Measurements from ENCODE around the gene RRAGD. TPM values are rescaled to one million over a fixed set of nuclear protein-coding genes. Genes with fewer than 3 reads are reported as not detected.

Gene RRAGD, protein sequence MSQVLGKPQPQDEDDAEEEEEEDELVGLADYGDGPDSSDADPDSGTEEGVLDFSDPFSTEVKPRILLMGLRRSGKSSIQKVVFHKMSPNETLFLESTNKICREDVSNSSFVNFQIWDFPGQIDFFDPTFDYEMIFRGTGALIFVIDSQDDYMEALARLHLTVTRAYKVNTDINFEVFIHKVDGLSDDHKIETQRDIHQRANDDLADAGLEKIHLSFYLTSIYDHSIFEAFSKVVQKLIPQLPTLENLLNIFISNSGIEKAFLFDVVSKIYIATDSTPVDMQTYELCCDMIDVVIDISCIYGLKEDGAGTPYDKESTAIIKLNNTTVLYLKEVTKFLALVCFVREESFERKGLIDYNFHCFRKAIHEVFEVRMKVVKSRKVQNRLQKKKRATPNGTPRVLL
- total RNA-seq, result 3.8 and 3.9 TPM in 2 replicates

DNA sequence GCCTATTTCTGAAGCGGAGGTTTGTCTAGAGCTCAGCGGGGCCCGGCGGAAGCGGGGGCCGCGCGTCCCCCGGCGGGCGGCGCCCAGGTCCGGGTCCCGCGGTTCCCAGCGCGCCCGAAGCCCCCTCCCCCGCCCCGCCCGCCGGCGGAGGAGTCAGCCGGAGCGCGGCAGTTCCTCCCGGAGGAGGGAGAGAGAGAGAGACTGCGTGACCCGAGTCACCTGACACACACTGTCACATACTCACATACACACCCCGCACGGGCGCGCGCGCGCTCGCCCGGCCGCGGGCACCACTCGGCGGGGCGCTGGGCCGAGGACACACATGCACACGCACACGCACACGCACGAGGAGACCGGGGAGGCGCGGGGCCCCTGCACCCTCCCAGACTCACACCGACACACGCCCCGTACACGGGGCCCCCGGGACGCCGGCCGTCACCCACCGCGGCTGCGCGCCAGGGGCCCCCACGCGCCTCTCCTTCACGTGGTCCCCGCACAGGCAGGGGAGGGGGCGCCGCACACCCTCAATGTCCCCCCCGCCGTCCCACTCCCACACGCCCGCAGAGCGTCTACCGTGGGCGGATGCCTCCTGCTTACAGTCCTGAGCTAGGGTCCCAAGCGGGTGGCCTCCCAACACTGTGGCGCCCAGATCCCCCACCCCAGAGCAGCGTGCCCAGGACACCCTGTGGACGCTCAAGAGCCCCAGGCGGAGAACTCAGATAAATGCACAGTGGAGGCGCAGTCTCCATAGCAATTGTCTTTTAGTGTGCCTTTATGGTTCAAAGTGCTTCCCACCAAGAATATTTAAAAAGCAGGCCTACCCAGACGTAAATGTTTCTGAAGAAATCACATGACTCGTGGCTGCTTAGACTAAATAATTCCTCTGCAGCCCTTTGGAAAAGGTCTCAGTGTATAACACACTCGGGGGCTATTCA is at the start of gene RRAGD:
RRAGD (minus strand) TSS at position 203 of the 935 bp plus-strand sequence. CDS start 280 bp downstream, outside the sequence.

DNA sequence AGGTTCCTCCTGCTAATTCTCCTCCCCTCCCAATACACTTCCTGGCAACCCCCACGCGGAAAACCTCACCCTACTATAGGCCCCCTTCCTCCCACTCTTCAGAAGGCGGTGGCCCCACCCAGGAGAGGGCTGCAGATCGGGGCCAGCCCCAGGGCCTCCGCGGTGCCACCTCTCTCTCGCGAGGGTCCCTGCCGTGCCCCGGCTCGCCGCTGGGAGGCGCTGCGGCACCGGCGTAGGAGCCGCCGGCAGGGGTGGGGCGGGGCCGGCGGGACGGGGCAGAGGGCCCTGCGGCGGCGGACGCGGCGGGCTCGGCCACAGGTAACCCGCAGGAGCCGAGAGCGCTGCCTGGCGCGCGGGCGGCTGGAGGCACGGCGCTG is 20.8 kb upstream of the RRAGD start, which contains the start of gene ANKRD6:
ANKRD6 (plus strand) TSS at position 278 of the 377 bp plus-strand sequence. CDS start 133,825 bp downstream, outside the sequence.

DNA sequence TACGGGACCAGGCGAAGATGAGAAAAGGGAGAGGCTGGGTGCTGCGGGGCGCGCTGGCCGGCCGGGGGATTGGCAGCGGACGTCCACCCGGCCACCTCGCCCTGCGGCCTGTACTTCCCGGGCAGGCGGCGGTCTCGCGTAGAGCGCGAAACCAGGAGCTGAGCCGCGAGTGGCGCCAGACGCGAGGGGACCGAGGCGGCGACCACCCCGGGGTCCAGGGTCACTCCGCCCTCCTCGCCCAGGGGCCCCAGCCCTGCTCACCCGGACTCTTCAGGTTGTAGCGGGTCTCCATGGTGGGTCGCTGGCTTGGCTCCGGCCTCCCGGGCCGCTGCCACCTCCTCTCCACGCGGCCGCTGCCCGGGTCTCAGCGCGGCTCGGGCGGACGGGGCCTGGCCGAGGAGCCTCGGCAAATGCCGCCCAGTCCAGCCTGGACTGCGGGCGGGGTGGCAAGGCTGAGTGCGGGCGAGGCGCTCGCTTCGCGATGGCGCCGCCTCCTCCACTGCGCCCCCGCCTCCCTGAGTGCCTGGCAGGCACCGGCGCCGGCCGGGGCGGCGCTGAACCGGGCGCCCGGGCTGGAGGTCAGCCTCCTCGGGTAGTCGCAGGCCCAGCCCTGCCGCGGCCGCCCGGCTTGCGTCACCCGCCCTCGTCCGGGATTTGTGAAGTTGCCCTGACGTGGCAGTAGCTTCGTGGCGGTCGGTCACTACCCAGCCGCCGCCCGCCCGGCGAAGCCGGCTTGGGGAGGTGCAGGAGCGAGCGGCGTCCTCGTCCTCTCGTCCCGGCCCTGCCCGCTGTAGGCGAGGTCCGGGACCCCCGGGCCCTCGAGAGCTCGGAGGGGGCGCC is 59.6 kb downstream of the RRAGD start, which contains the start of gene UBE2J1:
UBE2J1 (minus strand) TSS at position 445 of the 840 bp plus-strand sequence; CDS start at position 292, 153 bp downstream.

DNA sequence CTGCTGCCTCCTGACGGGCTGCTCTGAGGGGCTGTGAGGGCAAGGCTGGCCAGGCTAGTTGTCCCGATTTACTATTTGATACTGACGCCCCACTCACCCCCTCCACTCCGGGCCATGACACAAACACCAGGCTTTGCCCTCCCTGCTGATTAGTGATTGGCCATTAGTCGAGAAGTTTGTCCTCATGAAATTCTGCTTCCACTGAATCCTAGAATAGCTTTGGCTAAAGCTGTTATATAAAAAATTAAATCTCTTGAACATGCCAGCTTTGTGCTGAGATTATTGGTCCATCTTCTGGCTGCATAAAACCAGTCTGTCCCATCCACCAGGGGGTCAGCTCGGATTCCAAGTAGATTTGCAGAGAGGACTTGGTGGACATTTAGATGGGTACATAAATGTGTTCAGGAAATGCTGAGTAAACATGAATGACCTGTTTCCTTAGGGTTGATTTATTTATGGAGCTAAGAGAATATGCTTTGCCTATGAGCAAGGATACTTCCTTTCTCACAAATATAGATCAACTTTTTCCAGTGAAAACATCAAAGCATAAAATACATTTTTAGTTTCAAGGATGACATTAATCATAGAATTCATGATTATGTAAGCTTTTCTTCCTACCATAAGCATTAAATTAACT is 96.7 kb downstream of the RRAGD start, which contains the start of gene GABRR2:
GABRR2 (minus strand) TSS at position 51 of the 637 bp plus-strand sequence. CDS start 134 bp downstream, outside the sequence.

Other genes with a start within 250 kb of the RRAGD start
- not detected in 2 replicates for gene GABRR1, start 194.9 kb downstream of the RRAGD start, total RNA-seq
- 0.33 TPM in 2 replicates for gene GABRR2, start 97.0 kb downstream of the RRAGD start, total RNA-seq
- gene UBE2J1, start 59.6 kb downstream of the RRAGD start, total RNA-seq, result 26.3 and 33.6 TPM in 2 replicates
- 14.9 and 24.0 TPM in 2 replicates for gene ANKRD6, start 20.9 kb upstream of the RRAGD start, total RNA-seq
- 18.8 and 20.1 TPM in 2 replicates for gene LYRM2, start 226.5 kb upstream of the RRAGD start, total RNA-seq

Measured in smooth muscle cell of the pulmonary artery (primary cell).